H1 (cell line): Measurements from ENCODE around the gene GLIPR1. TPM values are rescaled to one million over a fixed set of nuclear protein-coding genes. Genes with fewer than 3 reads are reported as not detected.

ENCODE experiments used
- CTCF ChIA-PET: fragments of 300-600 bp; sonication (Branson Sonifier 250); formaldehyde crosslinking; loops from one replicate; lab custom pipeline; 2021; ENCODE audit not compliant: partially characterized antibody; lab: Charles Lee
- POLR2A ChIA-PET: fragments of 300-600 bp; sonication (Branson Sonifier 250); formaldehyde crosslinking; loops from one replicate; lab custom pipeline; 2021; ENCODE audit warnings: inconsistent platforms; ENCODE audit not compliant: partially characterized antibody; lab: Charles Lee
- DNase-seq, 2 experiments: peaks; one replicate each; pipeline versions ENCODE4 v3.0.0 to v3.0.0-alpha.2; 2010 to 2022; ENCODE audit warnings: low spot score in 2 of 2, low read depth in 1 of 2, mixed read lengths in 1 of 2
- FAIRE-seq: peaks from 2 replicates; lab custom pipeline; 2011; peaks lifted over from hg19 to GRCh38; lab: Jason Lieb, UNC
- H2AFZ ChIP-seq: 2 replicates; pipeline ENCODE4 v1.8.1; 2012; ENCODE audit warnings: low read length, inconsistent platforms
- H2AK5ac ChIP-seq: 2 replicates; pipeline ENCODE4 v1.6.1; 2013; ENCODE audit warnings: low read depth, low read length
- H2BK120ac ChIP-seq: replicated peaks from 2 replicates; pipeline ENCODE3; 2013; ENCODE audit warnings: low read depth, low read length, inconsistent platforms
- H2BK12ac ChIP-seq: 2 replicates; pipeline ENCODE4 v1.6.1; 2013; ENCODE audit warnings: low read depth, low read length
- H2BK15ac ChIP-seq: 2 replicates; pipeline ENCODE4 v1.6.1; 2013; ENCODE audit warnings: low read length
- H2BK20ac ChIP-seq: 2 replicates; pipeline ENCODE4 v1.6.1; 2013; ENCODE audit warnings: low read length
- H2BK5ac ChIP-seq: 2 replicates; pipeline ENCODE4 v1.6.1; 2013; ENCODE audit warnings: low read depth, low read length
- H3K14ac ChIP-seq: 2 replicates; pipeline ENCODE4 v1.6.1; 2013; ENCODE audit warnings: inconsistent platforms; ENCODE audit not compliant: insufficient read length
- H3K18ac ChIP-seq: 2 replicates; pipeline ENCODE4 v1.6.1; 2013; ENCODE audit warnings: low read length; ENCODE audit errors: extremely low read depth
- H3K23ac ChIP-seq: 2 replicates; pipeline ENCODE4 v1.6.1; 2013; ENCODE audit warnings: inconsistent platforms; ENCODE audit not compliant: insufficient read length
- H3K23me2 ChIP-seq: 2 replicates; pipeline ENCODE4 v1.6.1; 2013; ENCODE audit warnings: low read depth, low read length
- H3K27ac ChIP-seq: 2 replicates; pipeline ENCODE4 v1.6.1; 2011; ENCODE audit warnings: low read depth, low read length, inconsistent platforms
- H3K27me3 ChIP-seq, 4 experiments: replicated peaks in 1 of 4; 1 replicate in 1 of 4; 2 replicates in 3 of 4; pipeline versions ENCODE4 v1.6.1 to v1.8.1; 2011 to 2013; ENCODE audit warnings: low read length in 3 of 4, mild to moderate bottlenecking in 3 of 4, inconsistent platforms in 2 of 4, mixed read lengths in 2 of 4, moderate library complexity in 1 of 4; ENCODE audit not compliant: control insufficient read depth in 3 of 4, insufficient read depth in 3 of 4; ENCODE audit errors: extremely low read depth in 1 of 4
- H3K36me3 ChIP-seq, 4 experiments: 2 replicates each; pipeline versions ENCODE4 v1.6.1 to v1.8.1; 2011 to 2013; ENCODE audit warnings: mild to moderate bottlenecking in 4 of 4, low read length in 3 of 4, moderate library complexity in 2 of 4, control low read depth in 1 of 4, inconsistent platforms in 1 of 4; ENCODE audit not compliant: insufficient read depth in 4 of 4, control insufficient read depth in 2 of 4
- H3K4ac ChIP-seq: replicated peaks from 2 replicates; pipeline ENCODE3; 2013; ENCODE audit warnings: low read length, low read depth, mixed read lengths, inconsistent platforms; ENCODE audit not compliant: insufficient read length
- H3K4me1 ChIP-seq, 4 experiments: replicated peaks in 1 of 4; 1 replicate in 1 of 4; 2 replicates in 3 of 4; pipeline versions ENCODE4 v1.6.1 to v1.8.1; 2011 to 2013; ENCODE audit warnings: low read length in 3 of 4, inconsistent platforms in 2 of 4, mixed read lengths in 1 of 4; ENCODE audit not compliant: insufficient read depth in 4 of 4, control insufficient read depth in 3 of 4
- H3K4me2 ChIP-seq, 2 experiments: 2 replicates each; pipeline versions ENCODE4 v1.6.1 to v1.8.1; 2011 to 2013; ENCODE audit warnings: low read depth in 2 of 2, low read length in 2 of 2, control low read depth in 1 of 2, inconsistent platforms in 1 of 2, mild to moderate bottlenecking in 1 of 2; ENCODE audit not compliant: insufficient read depth in 1 of 2
- H3K4me3 ChIP-seq, 4 experiments: fragments of 200-600, 300-600 bp in 1 of 4; sonication (generic), shearing (Covaris generic), sonication (Bioruptor Twin) in 1 of 4; 2 replicates each; pipeline versions ENCODE4 v1.5.1 to v1.8.1; 2011 to 2016; ENCODE audit warnings: low read length in 4 of 4, low read depth in 3 of 4, control low read depth in 2 of 4, inconsistent platforms in 2 of 4, mild to moderate bottlenecking in 2 of 4, mixed read lengths in 1 of 4, moderate library complexity in 1 of 4; ENCODE audit not compliant: insufficient read depth in 2 of 4; ENCODE audit errors: extremely low read depth in 1 of 4
- H3K56ac ChIP-seq: replicated peaks from 2 replicates; pipeline ENCODE3; 2013; ENCODE audit warnings: low read depth, mild to moderate bottlenecking, mixed read lengths, low read length, inconsistent platforms; ENCODE audit not compliant: insufficient read length
- H3K79me1 ChIP-seq: 2 replicates; pipeline ENCODE4 v1.6.1; 2013; ENCODE audit warnings: low read depth, low read length, control low read depth
- H3K79me2 ChIP-seq, 2 experiments: 2 replicates each; pipeline versions ENCODE4 v1.6.1 to v1.8.1; 2012 to 2013; ENCODE audit warnings: low read length in 2 of 2, mild to moderate bottlenecking in 2 of 2, inconsistent platforms in 1 of 2; ENCODE audit not compliant: insufficient read depth in 2 of 2, control insufficient read depth in 1 of 2
- H3K9ac ChIP-seq, 4 experiments: replicated peaks in 1 of 4; 1 replicate in 1 of 4; 2 replicates in 3 of 4; pipeline versions ENCODE4 v1.6.1 to v1.8.1; 2011 to 2013; ENCODE audit warnings: low read depth in 3 of 4, low read length in 3 of 4, control low read depth in 2 of 4, mild to moderate bottlenecking in 2 of 4, moderate library complexity in 2 of 4, inconsistent platforms in 1 of 4; ENCODE audit errors: extremely low read depth in 1 of 4
- H3K9me3 ChIP-seq, 2 experiments: 2 replicates each; pipeline versions ENCODE4 v1.6.1 to v1.8.1; 2012 to 2013; ENCODE audit warnings: mild to moderate bottlenecking in 2 of 2, moderate library complexity in 2 of 2, control low read depth in 1 of 2, inconsistent platforms in 1 of 2, low read depth in 1 of 2, low read length in 1 of 2, mixed read lengths in 1 of 2; ENCODE audit not compliant: insufficient read depth in 2 of 2
- H4K20me1 ChIP-seq, 2 experiments: replicated peaks in 1 of 2; 2 replicates each; pipeline versions ENCODE3 to v1.8.1; 2011 to 2013; ENCODE audit warnings: inconsistent platforms in 2 of 2, low read length in 2 of 2, mild to moderate bottlenecking in 1 of 2; ENCODE audit not compliant: insufficient read depth in 2 of 2, control insufficient read depth in 1 of 2
- H4K5ac ChIP-seq: 2 replicates; pipeline ENCODE4 v1.6.1; 2013; ENCODE audit warnings: low read length, low read depth, mixed read lengths, inconsistent platforms; ENCODE audit not compliant: insufficient read length
- H4K8ac ChIP-seq: 2 replicates; pipeline ENCODE4 v1.8.0; 2013; ENCODE audit warnings: mild to moderate bottlenecking, moderate library complexity, low read length, inconsistent platforms; ENCODE audit not compliant: insufficient read depth; ENCODE audit errors: extremely low read depth
- H4K91ac ChIP-seq: replicated peaks from 2 replicates; pipeline ENCODE3; 2013; ENCODE audit warnings: low read length, mixed read lengths, inconsistent platforms; ENCODE audit not compliant: insufficient read length
- NRF1 ChIP-seq: IDR thresholded peaks from 2 replicates; pipeline ENCODE4 v1.6.1; 2011; ENCODE audit warnings: mild to moderate bottlenecking, low read depth, low read length, improper control_type of control experiment
- RNF2 ChIP-seq: fragments of 200-900, 300-1000 bp; sonication (generic); IDR thresholded peaks from 2 replicates; pipeline ENCODE4 v1.7.1; 2016; ENCODE audit warnings: borderline replicate concordance, low read depth, mild to moderate bottlenecking, antibody characterized with exemption, low read length; ENCODE audit not compliant: poor library complexity, severe bottlenecking; ENCODE audit errors: missing control alignments
- WGBS, 2 experiments: shearing (Covaris generic) in 1 of 2; methylation state at CpG; one replicate each; pipeline versions ENCODE4 v1.1.6 to v1.1.7; 2013 to 2015; ENCODE audit warnings: low lambda C conversion rate in 2 of 2, mixed read lengths in 2 of 2, inconsistent platforms in 1 of 2, low coverage in 1 of 2, missing lambda C conversion rate in 1 of 2; ENCODE audit not compliant: insufficient replicate concordance in 2 of 2, insufficient coverage in 1 of 2, insufficient read length in 1 of 2; ENCODE audit errors: extremely low coverage in 1 of 2, missing lambda C conversion rate in 1 of 2; 5-methylcytosine and 5-hydroxymethylcytosine counted together
- polyA plus RNA-seq, 7 experiments: library from polyadenylated mRNA; depleted of rRNA in 3 of 7; stranded (reverse) in 5 of 7; unstranded in 2 of 7; fragments of >200 nt in 5 of 7; fragments of 200-250 nt in 2 of 7; gene quantifications; 1 replicate in 5 of 7; 2 replicates in 1 of 7; 4 replicates in 1 of 7; pipeline versions ENCODE4 v1.2.1 to v1.2.3, GENCODE V29; 2011 to 2013; ENCODE audit warnings: missing spikeins in 2 of 7, mixed read lengths in 2 of 7
- total RNA-seq: library from RNA; stranded (reverse); fragmentation: NEBNext Ultra II Directional; extraction: Animal tissue kit (Norgen Biotek cat#: 25700); gene quantifications from 2 replicates; pipeline ENCODE4 v1.2.1, GENCODE V29; 2021

The GLIPR1 gene
- total and polyA plus RNA-seq, 2 of the 8 experiments (the other 6 are each of a cell fraction or from before 2014, with no cell fraction given), result 0.23 to 1.5 TPM

GRCh38 chr12:75539889-75540288, 59.3 kb downstream of the GLIPR1 start:
- H2BK12ac ChIP-seq, result no peak overlapping the region
- no peaks in the 10 kb centered on the region for H4K20me1 ChIP-seq
- H4K8ac ChIP-seq, result no peak overlapping the region
- H2AFZ ChIP-seq, result no peak overlapping the region
- H3K79me1 ChIP-seq, result no peaks in the 10 kb centered on the region
- H3K14ac ChIP-seq, result no peak overlapping the region
- H3K79me2 ChIP-seq, result no peaks in the 10 kb centered on the region
- no peak overlapping the region for H3K9ac ChIP-seq
- no peak overlapping the region for H4K5ac ChIP-seq
- POLR2A ChIA-PET, result no interaction called here
- FAIRE-seq (no peak), DNase-seq (no peak)
- H2BK5ac ChIP-seq, result no peak overlapping the region
- TF ChIP-seq RNF2, result no peak
- no peak for TF ChIP-seq NRF1
- no peak overlapping the region for H3K56ac ChIP-seq
- no peak overlapping the region for H3K18ac ChIP-seq
- H3K4me1 ChIP-seq, result no peaks in the 10 kb centered on the region
- no peak overlapping the region for H2BK15ac ChIP-seq
- 85% methylated on average over 2 of the region's 2 CpGs; no CpG with 5 or more reads in 1 of the 2 experiments for WGBS, 2 experiments
- H3K9me3 ChIP-seq, result no peaks in the 10 kb centered on the region
- no peak overlapping the region for H3K27ac ChIP-seq
- H3K4ac ChIP-seq, result no peak overlapping the region
- H2AK5ac ChIP-seq, result no peak overlapping the region
- H2BK120ac ChIP-seq, result no peak overlapping the region
- H3K4me2 ChIP-seq, result no peak overlapping the region
- H2BK20ac ChIP-seq, result no peak overlapping the region
- H3K23ac ChIP-seq, result no peak overlapping the region
- no peaks in the 10 kb centered on the region for H3K36me3 ChIP-seq
- no peaks in the 10 kb centered on the region for H3K23me2 ChIP-seq
- H3K4me3 ChIP-seq, result no peak overlapping the region
- no peak overlapping the region for H4K91ac ChIP-seq
- H3K27me3 ChIP-seq, result no peaks in the 10 kb centered on the region
- CTCF ChIA-PET, result interaction anchor here (0.6 kb wide), 1 partner anchor 1112 kb away, joined by 4 read pairs; no protein-coding TSS in a partner anchor
